GM19455 (cell line): ENCODE data around the gene ZNF786.
"Not testable (repeated sequence)": the region's sequence is repeated elsewhere in the genome, so short reads cannot be mapped to it uniquely, and the experiment has no call there.

Experiments
- ATAC-seq: cut with Tn5 transposase; IDR thresholded peaks from one replicate; pipeline ENCODE4 v1.9.1; 2021; ENCODE audit not compliant: unreplicated experiment

Gene ZNF786, protein sequence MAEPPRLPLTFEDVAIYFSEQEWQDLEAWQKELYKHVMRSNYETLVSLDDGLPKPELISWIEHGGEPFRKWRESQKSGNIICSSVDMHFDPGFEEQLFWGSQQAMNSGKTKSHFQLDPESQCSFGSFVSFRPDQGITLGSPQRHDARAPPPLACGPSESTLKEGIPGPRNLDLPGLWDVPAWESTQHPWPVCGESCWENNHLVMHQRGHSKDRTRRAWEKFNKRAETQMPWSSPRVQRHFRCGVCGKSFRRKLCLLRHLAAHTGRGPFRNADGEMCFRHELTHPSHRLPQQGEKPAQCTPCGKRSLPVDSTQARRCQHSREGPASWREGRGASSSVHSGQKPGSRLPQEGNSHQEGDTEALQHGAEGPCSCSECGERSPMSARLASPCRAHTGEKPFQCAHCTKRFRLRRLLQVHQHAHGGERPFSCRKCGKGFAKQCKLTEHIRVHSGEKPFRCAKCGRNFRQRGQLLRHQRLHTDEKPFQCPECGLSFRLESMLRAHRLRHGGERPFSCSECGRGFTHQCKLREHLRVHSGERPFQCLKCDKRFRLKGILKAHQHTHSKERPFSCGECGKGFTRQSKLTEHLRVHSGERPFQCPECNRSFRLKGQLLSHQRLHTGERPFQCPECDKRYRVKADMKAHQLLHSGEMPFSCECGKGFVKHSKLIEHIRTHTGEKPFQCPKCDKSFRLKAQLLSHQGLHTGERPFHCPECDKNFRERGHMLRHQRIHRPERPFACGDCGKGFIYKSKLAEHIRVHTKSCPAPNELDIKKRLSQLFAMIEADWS

DNA sequence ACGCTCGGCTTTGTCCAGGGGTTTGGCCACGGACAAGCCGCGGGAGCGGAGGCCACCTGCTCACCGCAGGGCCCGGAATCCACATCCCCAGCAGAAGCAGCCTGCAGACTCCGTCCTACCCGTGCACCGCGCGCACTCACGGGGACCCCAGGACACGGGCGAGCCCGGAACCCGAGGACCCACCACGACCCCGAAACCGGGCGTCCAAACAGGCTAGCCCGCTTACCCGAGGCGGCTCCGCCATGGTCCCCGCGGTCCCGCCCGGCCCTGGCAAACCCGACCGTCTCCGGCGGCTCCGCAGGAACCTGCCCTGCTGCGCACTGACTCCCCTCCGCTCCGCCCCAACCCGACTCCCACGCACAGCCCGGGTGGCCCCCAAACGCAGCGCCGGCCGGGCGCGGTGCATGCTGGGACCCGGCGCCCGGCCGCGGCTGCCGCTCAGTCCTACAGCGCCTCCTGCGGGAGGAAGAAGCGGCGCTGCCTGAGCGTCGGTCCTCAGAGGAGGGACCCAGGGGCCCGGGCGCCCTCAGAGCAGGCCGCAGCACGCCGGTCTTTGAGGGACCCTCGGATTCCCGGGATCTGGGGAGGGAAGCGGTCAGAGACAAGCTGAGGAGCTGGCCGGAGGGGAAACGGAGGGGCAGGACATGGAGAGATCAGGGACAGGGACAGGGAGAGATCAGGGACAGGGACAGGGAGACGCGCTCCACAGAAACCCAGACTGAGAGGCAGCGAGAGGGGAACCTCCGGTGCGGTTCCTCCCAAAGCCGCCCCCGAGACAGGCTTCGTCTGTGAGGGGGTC lies at the start of gene ZNF786:
ZNF786 (minus strand) TSS at position 322 of the 799 bp plus-strand sequence; CDS start at position 244, 78 bp downstream.
- peak; percentile 80 for ATAC-seq

DNA sequence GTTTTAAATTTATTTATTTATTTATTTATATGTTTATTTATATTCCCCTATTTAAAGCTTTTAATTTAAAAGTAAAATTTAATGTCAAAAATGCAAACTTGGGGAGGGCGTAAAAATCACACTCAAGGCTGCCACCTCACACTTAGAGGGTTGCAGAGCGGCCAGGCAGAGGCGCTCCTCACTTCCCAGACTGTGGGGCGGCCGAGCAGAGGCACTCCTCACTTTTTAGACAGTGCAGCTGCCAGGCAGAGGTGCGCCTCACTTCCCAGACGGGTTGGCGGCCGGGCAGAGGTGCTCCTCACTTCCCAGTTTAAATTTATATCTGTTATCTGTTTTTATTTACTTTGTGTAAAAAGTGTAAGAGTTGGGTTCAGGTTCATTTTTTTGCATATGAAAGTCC lies 45.6 kb upstream of the ZNF786 start:
- no peak for ATAC-seq

- ATAC-seq = no peak
These were observed 42.7 kb upstream of the ZNF786 start for GRCh38 chr7:149133028-149133710.

GRCh38 chr7:149130572-149131198 lies 40.2 kb upstream of the ZNF786 start:
- no peak for ATAC-seq

- ATAC-seq = peak; percentile 42
These were observed 36.2 kb upstream of the ZNF786 start for GRCh38 chr7:149126662-149127266.

DNA sequence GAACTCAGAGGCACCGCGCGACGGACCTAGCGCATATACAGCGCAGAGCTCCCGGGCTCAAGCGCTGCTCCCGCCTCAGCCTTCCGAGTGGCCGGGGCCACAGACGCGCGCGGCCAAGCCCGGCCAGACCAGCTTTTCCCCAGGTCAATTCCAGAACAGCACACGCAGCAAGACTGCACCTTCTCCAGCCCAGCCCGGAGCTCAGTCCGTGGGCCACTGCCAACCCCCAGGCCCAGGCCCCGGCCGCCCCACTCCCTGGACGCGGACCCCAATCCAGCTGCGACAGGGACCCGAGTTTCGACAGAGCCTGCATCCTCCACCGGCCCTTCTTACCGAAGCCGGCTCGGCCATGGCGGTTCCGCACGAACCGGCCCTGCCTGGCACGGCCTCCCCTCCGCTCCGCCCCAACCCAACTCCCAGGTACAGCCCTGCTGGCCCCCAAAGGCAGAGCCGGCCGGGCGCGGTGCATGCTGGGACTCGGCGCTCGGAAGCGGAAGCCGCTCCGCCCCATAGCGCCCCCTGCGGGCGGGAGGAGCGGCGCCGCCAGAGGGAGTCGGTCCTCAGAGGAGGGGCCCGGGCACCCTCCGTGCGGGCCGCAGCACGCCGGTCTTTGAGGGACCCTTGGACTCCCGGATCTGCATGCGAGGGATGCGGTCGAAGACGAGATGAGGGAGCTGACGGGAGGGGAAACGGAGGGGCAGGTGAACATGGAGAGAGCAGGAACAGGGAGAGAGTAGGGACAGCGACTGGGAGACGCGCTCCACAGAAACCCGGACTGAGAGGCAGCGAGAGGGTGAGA lies 35.5 kb upstream of the ZNF786 start, which contains the start of gene ZNF425:
ZNF425 (minus strand) TSS at position 462 of the 799 bp plus-strand sequence; CDS start at position 351, 111 bp downstream.
- peak; percentile 87 for ATAC-seq

- ATAC-seq = no peak
These were observed 34.8 kb upstream of the ZNF786 start for GRCh38 chr7:149125189-149125862.

GRCh38 chr7:149109969-149110368 lies 19.5 kb upstream of the ZNF786 start:
- no peak for ATAC-seq

- ATAC-seq = no peak
These were observed 14.2 kb upstream of the ZNF786 start for GRCh38 chr7:149104749-149105148.

- ATAC-seq = no peak
These were observed 13.7 kb upstream of the ZNF786 start for GRCh38 chr7:149104214-149104613.

- no peak for ATAC-seq
These were observed 12.9 kb upstream of the ZNF786 start for GRCh38 chr7:149103424-149103823.

- ATAC-seq = no peak
These were observed 12.1 kb upstream of the ZNF786 start for GRCh38 chr7:149102666-149103065.

GRCh38 chr7:149100821-149101220 lies 10.3 kb upstream of the ZNF786 start:
- no peak for ATAC-seq

GRCh38 chr7:149099058-149099457 lies 8.5 kb upstream of the ZNF786 start:
- ATAC-seq = no peak

DNA sequence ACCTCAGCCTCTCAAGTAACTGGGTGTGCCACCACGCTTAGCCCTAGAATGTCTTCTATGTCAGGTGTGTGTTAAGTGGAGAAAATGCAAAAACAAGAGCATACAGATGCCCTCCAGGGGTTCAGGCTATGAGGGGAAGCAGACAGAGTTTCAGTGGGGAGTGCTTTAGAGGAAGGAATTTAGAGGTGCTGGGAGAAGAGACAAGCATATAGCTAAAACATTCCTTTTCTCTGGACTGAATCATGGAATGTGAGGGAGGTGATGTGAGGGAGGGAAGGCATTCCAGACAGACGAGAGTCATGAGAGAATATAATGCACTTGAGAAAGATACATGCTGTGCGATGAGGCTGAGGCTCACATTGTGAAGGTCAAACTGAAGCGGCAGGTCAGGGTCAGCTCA lies 6.6 kb upstream of the ZNF786 start:
- no peak for ATAC-seq

DNA sequence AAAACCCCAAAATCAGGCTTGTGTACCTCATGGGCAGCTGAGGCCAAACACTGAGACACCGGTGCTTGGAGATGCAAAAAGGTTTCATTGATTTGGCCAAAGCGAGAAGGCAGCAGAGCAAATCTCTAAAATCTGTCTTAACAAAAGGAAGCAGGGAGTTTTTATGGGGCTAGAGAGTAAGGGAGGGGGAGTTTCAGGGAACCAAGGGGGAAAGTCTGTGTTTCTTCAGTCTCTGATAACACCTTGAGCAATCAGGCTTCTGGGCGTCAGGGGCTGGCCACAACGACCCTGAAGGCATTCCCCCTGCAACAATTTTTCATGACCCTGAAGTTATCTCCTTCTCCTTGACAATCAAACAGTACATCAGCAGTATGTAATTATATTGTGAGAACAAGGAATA lies 2.7 kb upstream of the ZNF786 start:
- no peak for ATAC-seq

GRCh38 chr7:149092244-149092643 lies 1.7 kb upstream of the ZNF786 start:
- not testable (repeated sequence) for ATAC-seq

DNA sequence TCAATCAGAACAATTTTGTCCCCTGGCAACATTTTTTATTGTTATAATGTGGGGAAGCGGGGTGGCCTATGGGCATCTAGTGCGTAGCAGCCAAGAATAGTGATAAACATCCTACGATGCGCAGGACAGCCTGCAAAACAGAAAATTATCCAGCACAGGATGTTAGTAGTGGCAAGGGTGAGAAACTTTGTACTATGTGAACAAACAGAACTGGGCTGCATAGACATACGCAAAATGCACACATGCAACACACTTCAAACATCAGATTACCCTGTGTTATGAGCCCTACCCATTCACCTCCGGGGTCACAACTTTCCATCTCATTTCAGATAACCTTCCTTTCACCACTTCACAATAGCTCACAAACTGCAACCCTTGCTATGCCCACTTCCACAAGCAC lies 3.1 kb downstream of the ZNF786 start:
- ATAC-seq = no peak
